ENCODE measurements around the gene INAVA. TPM values are rescaled to one million over a fixed set of nuclear protein-coding genes. Genes with fewer than 3 reads are reported as not detected.

INAVA gene
- total RNA-seq, 6 donors from 2014 or later = 8.9 to 21.0 (median 16.3) TPM

DNA sequence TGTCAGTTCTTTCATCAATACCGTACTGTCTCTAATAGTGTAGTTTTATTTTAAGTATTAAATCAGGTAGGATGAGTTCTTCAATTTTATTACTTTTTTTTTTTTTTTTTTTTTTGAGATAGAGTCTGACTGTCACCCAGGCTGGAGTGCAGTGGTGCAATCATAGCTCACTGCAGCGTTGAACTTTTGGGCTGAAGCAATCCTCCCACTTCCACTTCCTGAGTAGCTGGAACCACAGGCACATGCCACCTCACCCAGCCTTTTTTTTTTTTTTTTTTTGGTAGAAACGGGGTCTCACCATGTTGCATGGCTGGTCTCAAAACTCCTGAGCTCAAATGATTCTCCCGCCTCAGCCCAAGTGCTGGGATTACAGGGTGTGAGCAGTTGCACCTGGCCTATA, 44.3 kb downstream of the INAVA start:
- no peak overlapping the region for H3K4me3 ChIP-seq
- peak in 1 of 2 donors; percentile 41 for DNase-seq

DNA sequence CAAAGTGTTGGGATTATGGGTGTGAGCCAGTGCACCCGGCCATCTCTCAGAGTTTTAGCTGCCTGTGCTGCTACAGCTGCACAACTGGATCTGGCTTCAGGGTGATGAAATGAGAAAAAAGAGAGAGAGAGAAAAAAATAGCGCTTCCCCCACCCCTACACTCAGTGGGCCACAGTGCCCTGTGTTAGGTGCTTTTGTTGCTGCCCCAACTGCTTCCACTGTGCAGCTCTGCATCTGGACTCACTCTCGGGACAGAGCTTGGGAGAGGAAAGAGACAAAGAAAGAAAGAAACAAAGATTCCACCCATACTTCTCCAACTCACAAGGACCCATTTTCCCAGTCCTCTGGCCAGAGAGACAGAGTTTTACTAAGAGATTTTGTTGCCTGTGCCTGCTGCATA, 50.4 kb downstream of the INAVA start:
- Histone ChIP-seq H3K4me1 (no peaks in the 10 kb centered on the region), H3K27me3 (no peaks in the 10 kb centered on the region), H3K4me3 (no peak overlapping the region), H3K36me3 (no peaks in the 10 kb centered on the region), H3K27ac (no peak overlapping the region), H3K9me3 (peaks cover 0 to 12% (median 2%) of the 10 kb centered on the region in 4 donors)
- TF ChIP-seq POLR2A (IDR thresholded peaks at IDR 0.05) (no peak), EP300 (IDR thresholded peaks at IDR 0.05) (no peak), POLR2AphosphoS5 (IDR thresholded peaks at IDR 0.05) (no peak)
- TF ChIP-seq, protein P1, sequence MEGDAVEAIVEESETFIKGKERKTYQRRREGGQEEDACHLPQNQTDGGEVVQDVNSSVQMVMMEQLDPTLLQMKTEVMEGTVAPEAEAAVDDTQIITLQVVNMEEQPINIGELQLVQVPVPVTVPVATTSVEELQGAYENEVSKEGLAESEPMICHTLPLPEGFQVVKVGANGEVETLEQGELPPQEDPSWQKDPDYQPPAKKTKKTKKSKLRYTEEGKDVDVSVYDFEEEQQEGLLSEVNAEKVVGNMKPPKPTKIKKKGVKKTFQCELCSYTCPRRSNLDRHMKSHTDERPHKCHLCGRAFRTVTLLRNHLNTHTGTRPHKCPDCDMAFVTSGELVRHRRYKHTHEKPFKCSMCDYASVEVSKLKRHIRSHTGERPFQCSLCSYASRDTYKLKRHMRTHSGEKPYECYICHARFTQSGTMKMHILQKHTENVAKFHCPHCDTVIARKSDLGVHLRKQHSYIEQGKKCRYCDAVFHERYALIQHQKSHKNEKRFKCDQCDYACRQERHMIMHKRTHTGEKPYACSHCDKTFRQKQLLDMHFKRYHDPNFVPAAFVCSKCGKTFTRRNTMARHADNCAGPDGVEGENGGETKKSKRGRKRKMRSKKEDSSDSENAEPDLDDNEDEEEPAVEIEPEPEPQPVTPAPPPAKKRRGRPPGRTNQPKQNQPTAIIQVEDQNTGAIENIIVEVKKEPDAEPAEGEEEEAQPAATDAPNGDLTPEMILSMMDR (IDR thresholded peaks at IDR 0.05) = no peak
- DNase-seq (no peak), ATAC-seq (ENCODE audit: low FRiP score in 2 of 2) (no peak)
- WGBS, 2 donors = 71 to 78% methylated on average over 3 of the region's 3 CpGs

More for the DNA sequence above, 44.3 kb downstream of the INAVA start:
- no peaks in the 10 kb centered on the region for H3K36me3 ChIP-seq
- no peaks in the 10 kb centered on the region for H3K27me3 ChIP-seq
- TF ChIP-seq, protein P1 (IDR thresholded peaks at IDR 0.05) = no peak
- TF ChIP-seq EP300 (IDR thresholded peaks at IDR 0.05) = no peak
- TF ChIP-seq POLR2AphosphoS5 (IDR thresholded peaks at IDR 0.05) = no peak
- no peak for TF ChIP-seq POLR2A (IDR thresholded peaks at IDR 0.05)
- H3K9me3 ChIP-seq = no peaks in the 10 kb centered on the region
- ATAC-seq (ENCODE audit: low FRiP score in 2 of 2) = peak in 1 of 2 donors; percentile 61
- WGBS, 2 donors = 51 to 52% methylated on average over 4 of the region's 4 CpGs
- H3K4me1 ChIP-seq = no peaks in the 10 kb centered on the region
- H3K27ac ChIP-seq = no peak overlapping the region

DNA sequence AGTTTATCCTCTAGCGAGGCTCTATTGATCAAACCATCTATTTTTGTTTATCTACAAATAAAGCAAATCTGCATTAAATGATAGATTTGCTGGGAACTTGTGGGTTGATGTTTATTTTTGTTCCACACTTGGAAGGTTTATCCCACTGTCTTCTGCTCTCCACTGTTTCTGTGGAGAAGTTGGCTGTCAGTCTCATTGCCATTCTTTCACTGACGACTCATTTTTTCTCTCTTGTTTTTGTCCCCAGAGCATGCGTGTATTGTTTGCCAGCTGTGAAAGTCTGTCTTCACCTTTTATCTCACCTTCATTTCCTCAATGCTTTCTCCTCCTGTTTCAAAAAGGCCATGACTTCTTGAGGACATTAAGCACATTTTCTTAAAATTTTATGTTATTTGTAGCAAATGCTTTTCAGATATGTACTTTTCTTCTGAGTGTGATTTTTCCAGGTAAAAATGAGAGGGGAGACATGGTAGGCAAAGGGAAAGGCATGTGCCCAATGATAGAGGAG, 52.4 kb downstream of the INAVA start:
- H3K4me1 ChIP-seq = no peaks in the 10 kb centered on the region
- H3K27me3 ChIP-seq = no peaks in the 10 kb centered on the region
- ATAC-seq (ENCODE audit: low FRiP score in 2 of 2) (no peak), DNase-seq (no peak)
- no peak overlapping the region for H3K4me3 ChIP-seq
- TF ChIP-seq POLR2AphosphoS5 (IDR thresholded peaks at IDR 0.05) = no peak
- TF ChIP-seq POLR2A (IDR thresholded peaks at IDR 0.05) = no peak
- TF ChIP-seq, protein P1 (IDR thresholded peaks at IDR 0.05) = no peak
- WGBS, 2 donors = 89 to 94% methylated on average over 3 of the region's 3 CpGs
- peaks cover 0 to 12% (median 2%) of the 10 kb centered on the region in 4 donors for H3K9me3 ChIP-seq
- no peaks in the 10 kb centered on the region for H3K36me3 ChIP-seq
- H3K27ac ChIP-seq = no peak overlapping the region

DNA sequence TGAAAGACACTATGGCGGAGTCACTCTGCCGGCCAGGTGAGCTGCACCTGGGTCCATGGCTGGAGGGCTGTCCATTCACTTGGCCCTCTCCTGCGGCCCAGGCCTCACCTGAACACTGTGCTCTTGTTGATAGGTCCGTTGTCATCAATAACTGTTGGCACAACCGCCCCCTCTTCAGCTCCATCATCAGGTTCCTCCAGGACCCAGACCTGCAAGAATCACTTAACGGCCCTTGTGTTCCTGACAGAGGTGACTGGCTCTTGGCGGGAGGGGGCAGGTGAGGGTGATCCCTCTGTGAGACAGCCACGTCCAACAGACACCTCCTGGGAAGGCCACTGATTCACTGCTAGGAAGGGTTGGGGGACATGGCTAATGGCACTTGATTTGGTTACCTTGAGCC, 54.9 kb downstream of the INAVA start:
- TF ChIP-seq, protein P1 (IDR thresholded peaks at IDR 0.05) = no peak
- no peak for TF ChIP-seq POLR2A (IDR thresholded peaks at IDR 0.05)
- TF ChIP-seq EP300 (IDR thresholded peaks at IDR 0.05) = no peak
- no peak for TF ChIP-seq POLR2AphosphoS5 (IDR thresholded peaks at IDR 0.05)
- Histone ChIP-seq H3K4me3 (no peak overlapping the region), H3K9me3 (peaks cover 0 to 12% (median 2%) of the 10 kb centered on the region in 4 donors), H3K36me3 (no peaks in the 10 kb centered on the region), H3K27ac (no peak overlapping the region), H3K4me1 (no peaks in the 10 kb centered on the region), H3K27me3 (no peaks in the 10 kb centered on the region)
- 91 to 94% methylated on average over 6 to 8 of the region's 8 CpGs for WGBS, 2 donors
- DNase-seq (no peak), ATAC-seq (ENCODE audit: low FRiP score in 2 of 2) (peak in 1 of 2 donors; percentile 9)

DNA sequence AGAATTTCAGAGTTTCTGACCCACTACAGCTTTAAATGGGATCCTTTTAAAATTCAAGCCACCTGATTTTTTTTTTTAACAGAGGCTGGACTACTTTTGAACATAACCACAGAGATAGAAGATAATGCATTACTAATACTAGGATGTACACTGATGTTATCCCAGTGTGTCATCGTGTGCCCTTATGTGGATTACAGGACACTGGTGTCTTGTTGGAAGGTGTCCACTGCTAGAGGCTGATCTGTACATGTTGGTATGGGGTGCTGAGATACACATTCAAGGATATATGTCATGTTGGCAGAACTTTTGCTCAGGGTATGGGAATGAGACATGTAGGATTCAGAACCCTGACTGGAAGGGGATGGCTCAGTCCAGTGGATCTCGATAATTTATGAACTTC, 56.3 kb downstream of the INAVA start:
- H3K27me3 ChIP-seq = no peaks in the 10 kb centered on the region
- H3K36me3 ChIP-seq = no peaks in the 10 kb centered on the region
- no peak for DNase-seq
- H3K4me3 ChIP-seq = no peak overlapping the region
- WGBS, 2 donors = 91 to 93% methylated on average over 1 to 2 of the region's 2 CpGs
- TF ChIP-seq POLR2AphosphoS5 (IDR thresholded peaks at IDR 0.05) (no peak), EP300 (IDR thresholded peaks at IDR 0.05) (no peak), POLR2A (IDR thresholded peaks at IDR 0.05) (no peak)
- TF ChIP-seq, protein P1 (IDR thresholded peaks at IDR 0.05) = no peak
- no peaks in the 10 kb centered on the region for H3K4me1 ChIP-seq
- no peak overlapping the region for H3K27ac ChIP-seq
- H3K9me3 ChIP-seq = peaks cover 0 to 12% (median 2%) of the 10 kb centered on the region in 4 donors
- ATAC-seq (ENCODE audit: low FRiP score in 2 of 2) = peak in 1 of 2 donors; percentile 22

Measured in upper lobe of left lung (tissue), 6 donors.